ENCODE data around the gene CAMK1G.

CAMK1G gene

DNA sequence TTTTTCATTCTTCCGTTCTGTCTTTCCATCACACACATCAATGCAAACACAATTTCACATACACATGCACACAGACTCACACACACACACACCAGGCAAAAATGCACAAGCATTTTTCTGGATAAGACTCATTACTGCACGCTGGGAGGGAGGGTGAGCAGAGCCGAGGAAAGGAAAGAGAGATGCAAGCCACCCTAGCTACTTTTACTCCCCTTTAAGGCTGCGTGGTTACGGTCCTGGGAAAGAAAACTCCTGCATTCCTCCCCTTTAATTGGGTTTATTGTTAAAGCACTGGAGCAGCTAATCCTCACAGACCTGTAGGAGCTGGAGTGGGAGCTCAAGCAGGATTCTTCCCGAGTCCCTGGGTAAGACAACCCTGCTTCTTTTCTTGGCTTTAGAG lies at the start of gene CAMK1G:
TSS of gene CAMK1G (plus strand) at position 307 of the 400 bp plus-strand sequence. CDS start 11,270 bp downstream, outside the sequence.
- DNase-seq: peak in 1 of 14 donors; percentile 22

DNA sequence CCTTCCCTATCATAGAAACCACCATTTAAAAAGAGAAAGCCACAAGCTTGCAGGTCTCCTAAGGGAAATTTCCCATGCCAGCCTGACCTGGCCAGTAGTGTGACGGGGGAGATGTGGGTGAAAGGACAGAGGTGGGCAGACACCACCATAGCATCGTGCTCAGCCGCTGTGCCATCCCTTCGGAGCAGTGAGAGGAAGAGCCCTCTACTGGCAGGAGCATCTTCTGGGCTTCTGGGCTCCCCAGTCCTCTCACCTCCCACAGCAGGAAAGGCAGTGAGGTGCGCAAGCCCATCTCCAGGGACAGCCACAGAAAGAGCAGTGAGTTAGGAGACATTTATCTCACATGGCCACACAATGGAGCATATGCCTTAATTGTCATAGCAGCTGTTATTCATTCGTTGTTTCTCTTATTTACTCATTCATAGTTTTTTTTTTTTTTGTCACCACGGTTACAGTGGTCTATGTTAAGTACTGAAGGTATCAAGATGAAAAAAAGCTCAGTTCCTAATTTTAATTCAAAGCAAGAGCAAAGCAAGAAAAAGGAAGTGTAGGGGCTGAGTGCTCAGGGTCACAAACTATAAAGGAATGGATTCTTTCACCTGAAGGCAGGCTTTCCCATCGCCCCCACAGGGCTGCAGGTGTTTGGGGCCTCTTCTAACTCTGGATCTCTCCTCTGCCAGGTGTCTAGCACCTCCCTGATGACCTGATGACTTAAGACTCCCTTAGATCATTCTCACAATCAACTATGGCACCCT lies 48.8 kb upstream of the CAMK1G start:
- DNase-seq: no peak

- DNase-seq: no peak
Measured at GRCh38 chr1:209536843-209537242, 46.7 kb upstream of the CAMK1G start.

- DNase-seq: no peak
Measured at GRCh38 chr1:209537336-209538114, 46.0 kb upstream of the CAMK1G start.

GRCh38 chr1:209539576-209539975 lies 43.9 kb upstream of the CAMK1G start:
- no peak for DNase-seq

GRCh38 chr1:209542585-209542984 lies 40.9 kb upstream of the CAMK1G start:
- DNase-seq: no peak

DNA sequence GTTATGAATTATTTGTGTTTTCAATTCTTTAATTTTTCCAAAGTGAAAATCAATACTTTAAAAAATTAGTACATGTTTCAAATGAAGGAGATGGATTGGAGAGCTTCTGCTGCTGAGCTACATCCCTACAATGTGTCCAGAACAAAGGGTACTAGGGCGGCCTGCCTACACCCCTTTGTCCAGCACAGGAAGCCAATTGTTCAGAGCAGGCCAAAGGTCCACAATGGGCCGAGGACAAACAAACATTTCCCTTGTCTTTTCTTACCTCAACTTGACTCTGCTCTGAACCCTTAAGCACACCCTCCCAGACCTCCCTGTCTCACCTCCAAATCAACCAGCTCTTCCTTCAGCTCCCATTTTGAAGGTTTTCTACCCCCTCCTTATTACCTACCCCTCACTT lies 39.4 kb upstream of the CAMK1G start:
- DNase-seq: peak in 2 of 14 donors; percentile 6 to 10

DNA sequence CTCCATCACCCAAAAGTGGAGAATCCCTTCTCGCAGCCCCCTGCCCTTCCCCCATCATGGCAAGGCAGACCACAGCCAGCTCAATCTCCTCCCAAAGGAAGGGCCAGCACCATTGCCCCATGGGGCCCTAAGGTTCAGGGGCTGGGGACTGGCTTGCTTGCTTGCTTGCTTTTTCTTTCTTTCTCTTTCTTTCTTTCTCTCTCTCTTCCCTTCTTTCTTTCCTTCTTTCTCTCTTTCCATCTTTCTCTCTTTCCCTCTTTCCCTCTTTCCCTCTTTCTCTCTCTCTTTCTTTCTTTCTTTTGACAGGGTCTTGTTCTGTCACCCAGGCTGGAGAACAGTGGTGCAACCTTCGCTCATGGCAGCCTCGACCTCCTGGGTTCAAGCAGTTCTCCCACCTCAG lies 38.1 kb upstream of the CAMK1G start:
- no peak for DNase-seq

DNA sequence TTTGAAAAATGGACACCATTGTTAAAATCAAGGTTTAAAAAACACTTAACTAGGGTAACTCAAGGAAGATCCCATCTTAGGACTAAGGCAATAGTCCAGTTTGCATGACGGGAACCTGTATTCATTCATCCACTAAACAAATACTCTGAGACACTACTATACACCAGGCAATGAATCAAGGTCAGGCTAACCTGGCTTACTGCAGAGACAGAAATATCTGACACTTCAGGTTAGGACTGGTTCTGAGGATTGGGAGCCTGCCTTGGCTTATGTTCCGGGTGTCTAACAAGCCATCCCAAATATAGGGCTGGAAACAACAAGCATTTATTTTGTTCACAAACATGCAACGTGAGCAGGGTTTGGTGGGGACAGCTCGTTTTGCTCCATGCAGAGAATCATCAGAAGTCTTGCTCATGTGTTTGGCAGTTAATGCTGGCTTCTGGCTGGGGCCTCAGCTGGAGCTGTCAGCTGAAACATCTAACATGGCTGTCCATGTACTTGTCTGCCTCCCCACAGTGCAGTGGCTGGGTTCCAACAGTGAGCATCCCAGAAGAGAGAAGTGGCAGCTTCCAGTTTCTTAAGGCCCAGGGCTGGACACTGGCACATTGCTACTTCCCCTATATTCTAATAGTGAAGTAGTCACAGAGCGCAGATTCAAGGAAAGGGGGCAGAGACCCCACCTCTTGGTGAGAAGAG lies 37.0 kb upstream of the CAMK1G start:
- DNase-seq: no peak

- DNase-seq: no peak
Measured at GRCh38 chr1:209547626-209548025, 35.9 kb upstream of the CAMK1G start.

DNA sequence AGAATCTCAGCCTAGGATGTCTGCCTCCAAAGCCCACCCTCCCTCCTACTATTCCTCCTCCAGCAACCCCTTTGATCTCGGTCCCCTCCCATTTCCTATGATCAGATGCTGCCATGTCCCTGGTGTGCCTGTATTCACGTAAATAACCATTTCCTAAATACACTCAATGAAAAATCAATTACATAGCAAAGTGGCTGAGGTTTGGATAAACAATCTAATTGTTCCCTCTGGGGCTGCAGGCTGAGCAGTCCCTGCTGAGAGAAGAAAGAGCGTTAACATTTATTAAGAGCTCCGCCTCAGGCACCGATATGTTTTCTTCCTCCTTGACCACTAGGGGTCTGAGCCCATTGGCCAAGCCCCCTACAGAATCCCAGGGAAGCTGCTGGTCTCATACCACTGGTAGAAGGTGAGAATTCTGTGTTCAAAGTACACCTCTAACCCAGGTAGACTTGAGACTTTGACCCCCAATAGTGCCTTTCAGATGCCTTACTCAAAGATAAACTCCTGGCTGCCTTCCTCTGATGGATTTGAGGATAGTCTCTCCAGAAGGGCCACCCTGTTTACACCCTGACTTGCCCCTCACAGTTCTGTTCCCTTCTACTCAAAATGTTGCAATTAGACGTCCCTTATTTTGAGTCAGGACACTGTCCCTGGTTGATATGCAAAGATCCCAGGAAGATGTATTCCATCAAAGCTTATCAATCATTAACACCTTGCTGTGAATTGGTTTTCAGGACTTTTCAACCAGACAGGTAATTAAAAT lies 33.9 kb upstream of the CAMK1G start:
- no peak for DNase-seq

GRCh38 chr1:209550519-209550918 lies 33.0 kb upstream of the CAMK1G start:
- no peak for DNase-seq

- DNase-seq: peak in 1 of 14 donors; percentile 51
Measured at GRCh38 chr1:209552406-209553264, 30.9 kb upstream of the CAMK1G start.

GRCh38 chr1:209554761-209555611 lies 28.5 kb upstream of the CAMK1G start:
- DNase-seq: no peak

DNA sequence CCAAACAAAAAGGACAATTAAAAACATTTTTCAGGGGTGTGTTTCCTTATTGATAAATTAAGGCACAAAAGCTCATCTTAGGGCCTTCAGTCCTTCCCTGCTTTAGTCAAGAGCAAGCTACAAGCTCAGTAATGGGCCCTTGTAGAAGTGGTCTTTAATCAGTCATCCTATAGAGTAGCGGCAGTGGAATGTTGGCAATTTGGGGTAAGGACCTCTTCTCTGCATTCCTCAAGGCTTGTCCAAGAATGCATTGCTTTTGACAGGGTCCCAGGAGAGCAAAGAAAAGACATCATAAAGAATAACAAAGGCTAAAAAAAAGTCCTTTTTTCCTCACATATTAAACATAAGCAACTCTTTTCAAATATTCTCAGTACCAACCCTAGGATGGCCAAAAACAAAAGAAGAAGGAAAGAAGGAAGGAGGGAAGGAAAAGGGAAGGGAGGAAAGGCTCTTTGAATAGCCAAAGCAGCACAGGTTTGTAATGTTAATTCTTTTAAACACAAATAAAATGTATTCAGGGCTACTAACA lies 27.3 kb upstream of the CAMK1G start:
- no peak for DNase-seq

DNA sequence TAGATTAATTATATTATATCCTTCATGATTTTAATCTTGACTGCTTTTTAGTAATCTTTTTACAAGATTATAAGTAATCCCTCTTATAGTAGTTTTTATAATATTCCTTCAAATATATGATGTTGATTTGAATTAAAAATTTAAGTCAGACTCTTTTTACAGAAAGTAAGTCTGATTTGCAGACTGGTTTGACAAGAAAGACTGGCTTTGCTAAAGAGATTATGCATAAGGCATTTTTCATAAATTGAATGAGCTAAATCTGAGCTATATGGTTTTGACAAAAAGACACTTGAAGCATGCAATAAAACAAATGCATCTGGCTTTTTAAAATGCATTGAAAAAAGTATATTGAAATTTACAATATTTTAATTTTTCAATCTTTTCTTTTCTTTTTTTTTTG lies 26.3 kb upstream of the CAMK1G start:
- no peak for DNase-seq

DNA sequence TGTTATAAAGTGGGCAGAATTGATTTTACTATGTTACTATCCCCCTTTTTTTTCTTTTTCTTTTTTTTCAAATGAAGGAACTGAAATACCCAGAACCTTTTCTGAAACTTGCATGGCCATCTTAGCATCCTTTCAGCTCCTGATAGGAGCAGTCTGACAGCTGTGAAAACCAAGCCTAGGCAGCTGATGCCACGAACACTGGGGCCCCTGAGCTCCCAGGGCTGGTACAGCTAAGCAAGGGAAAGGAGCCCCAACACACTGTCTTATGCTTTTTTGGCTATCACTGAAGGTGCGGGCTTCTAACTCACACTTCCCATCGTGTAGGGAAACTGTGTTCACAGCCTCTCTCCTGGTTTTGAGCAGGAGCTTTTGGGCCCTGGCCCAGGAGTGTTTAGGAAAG lies 23.0 kb upstream of the CAMK1G start:
- DNase-seq: no peak

- DNase-seq: no peak
Measured at GRCh38 chr1:209560952-209561351, 22.6 kb upstream of the CAMK1G start.

GRCh38 chr1:209561532-209561931 lies 22.0 kb upstream of the CAMK1G start:
- DNase-seq: no peak

GRCh38 chr1:209564849-209565248 lies 18.7 kb upstream of the CAMK1G start:
- DNase-seq: no peak
